Smooth muscle cell (in vitro differentiated cells): ENCODE measurements around the gene GOLM1. TPM values are rescaled to one million over a fixed set of nuclear protein-coding genes. Genes with fewer than 3 reads are reported as not detected.

ENCODE experiments used
- DNase-seq: peaks from one replicate; lab custom pipeline; 2025; ENCODE audit not compliant: unreplicated experiment; lab: John Stamatoyannopoulos, UW
- H2AFZ ChIP-seq: fragments of 200-600 bp; sonication (generic); 2 replicates; pipeline ENCODE4 v1.6.0; 2016; ENCODE audit warnings: antibody characterized with exemption, low read depth, mild to moderate bottlenecking
- H3F3A ChIP-seq: fragments of 200-600 bp; sonication (generic); 2 replicates; pipeline ENCODE4 v1.6.0; 2017; ENCODE audit warnings: antibody characterized with exemption, low read depth
- H3K27ac ChIP-seq: fragments of 200-600 bp; sonication (generic); 2 replicates; pipeline ENCODE4 v1.5.1; 2016; ENCODE audit warnings: low read depth, mild to moderate bottlenecking
- H3K27me3 ChIP-seq: fragments of 200-600 bp; sonication (generic); 2 replicates; pipeline ENCODE4 v1.6.1; 2016; ENCODE audit warnings: low read depth, mild to moderate bottlenecking
- H3K36me3 ChIP-seq: fragments of 200-600 bp; sonication (generic); 2 replicates; pipeline ENCODE4 v1.5.1; 2016; ENCODE audit warnings: low read depth
- H3K4me1 ChIP-seq: fragments of 200-600 bp; sonication (generic); 2 replicates; pipeline ENCODE4 v1.5.1; 2016; ENCODE audit warnings: low read depth
- H3K4me2 ChIP-seq: fragments of 200-600 bp; sonication (generic); 2 replicates; pipeline ENCODE4 v1.6.0; 2016; ENCODE audit warnings: mild to moderate bottlenecking
- H3K4me3 ChIP-seq: fragments of 200-600 bp; sonication (generic); 2 replicates; pipeline ENCODE4 v1.5.1; 2016; ENCODE audit warnings: mild to moderate bottlenecking
- H3K79me2 ChIP-seq: fragments of 200-600 bp; sonication (generic); 2 replicates; pipeline ENCODE4 v1.6.0; 2016; ENCODE audit warnings: low read depth, mild to moderate bottlenecking
- H3K9ac ChIP-seq: fragments of 200-600 bp; sonication (generic); 2 replicates; pipeline ENCODE4 v1.6.0; 2016; ENCODE audit warnings: low read depth
- H3K9me3 ChIP-seq: fragments of 200-600 bp; sonication (generic); replicated peaks from 2 replicates; pipeline ENCODE4 v1.5.1; 2016; ENCODE audit warnings: low read depth
- H4K20me1 ChIP-seq: fragments of 200-600 bp; sonication (generic); 2 replicates; pipeline ENCODE4 v1.6.0; 2016; ENCODE audit warnings: low read depth
- WGBS: methylation state at CpG from one replicate; pipeline ENCODE4 v1.1.7; 2016; ENCODE audit warnings: low lambda C conversion rate; 5-methylcytosine and 5-hydroxymethylcytosine counted together
- polyA plus RNA-seq: library from polyadenylated mRNA; unstranded; fragments of >200 nt; fragmentation: Nextera tagmentation; extraction: Ambion mirVana; gene quantifications from 2 replicates; pipeline ENCODE4 v1.2.1, GENCODE V29; 2016
- total RNA-seq: library from RNA; depleted of rRNA; stranded (reverse); fragments of >200 nt; gene quantifications from 2 replicates; pipeline ENCODE4 v1.2.3, GENCODE V29; 2014
- TF ChIP-seq, protein P1 (sequence below): fragments of 200-600 bp; sonication (generic); IDR thresholded peaks from 2 replicates; pipeline ENCODE4 v1.5.1; 2017; ENCODE audit warnings: borderline replicate concordance, mild to moderate bottlenecking, antibody characterized with exemption; ENCODE audit not compliant: insufficient read depth, poor library complexity, severe bottlenecking

The GOLM1 gene
- total and polyA plus RNA-seq, 2 experiments from 2014 or later: 36.2 to 69.2 TPM

DNA sequence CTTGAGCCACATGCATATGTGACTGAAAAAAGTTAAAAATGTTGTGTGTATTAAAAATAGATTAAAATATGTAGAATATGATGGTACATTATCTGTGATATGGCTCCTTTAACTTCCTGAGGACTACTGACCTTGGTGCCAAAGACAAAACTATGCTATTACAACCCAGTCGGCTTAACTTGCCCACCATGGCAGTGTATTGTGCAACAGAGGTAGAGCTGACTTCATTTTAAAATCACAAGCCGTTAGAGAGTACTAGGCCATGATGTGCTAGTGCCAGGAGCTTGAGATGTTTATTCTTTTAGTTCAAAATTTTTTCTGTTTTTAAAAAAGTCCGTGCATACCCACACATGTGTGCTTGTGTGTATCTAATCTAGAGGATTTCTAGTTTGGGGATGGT lies 112.1 kb downstream of the GOLM1 start:
- no peak for DNase-seq
- H3K9ac ChIP-seq: no peak overlapping the region
- H3K4me2 ChIP-seq: no peak overlapping the region
- H3K27me3 ChIP-seq: no peaks in the 10 kb centered on the region
- no peaks in the 10 kb centered on the region for H3K9me3 ChIP-seq
- H3K4me1 ChIP-seq: no peaks in the 10 kb centered on the region
- no peaks in the 10 kb centered on the region for H3K79me2 ChIP-seq
- H3K36me3 ChIP-seq: no peaks in the 10 kb centered on the region
- TF ChIP-seq, protein P1, sequence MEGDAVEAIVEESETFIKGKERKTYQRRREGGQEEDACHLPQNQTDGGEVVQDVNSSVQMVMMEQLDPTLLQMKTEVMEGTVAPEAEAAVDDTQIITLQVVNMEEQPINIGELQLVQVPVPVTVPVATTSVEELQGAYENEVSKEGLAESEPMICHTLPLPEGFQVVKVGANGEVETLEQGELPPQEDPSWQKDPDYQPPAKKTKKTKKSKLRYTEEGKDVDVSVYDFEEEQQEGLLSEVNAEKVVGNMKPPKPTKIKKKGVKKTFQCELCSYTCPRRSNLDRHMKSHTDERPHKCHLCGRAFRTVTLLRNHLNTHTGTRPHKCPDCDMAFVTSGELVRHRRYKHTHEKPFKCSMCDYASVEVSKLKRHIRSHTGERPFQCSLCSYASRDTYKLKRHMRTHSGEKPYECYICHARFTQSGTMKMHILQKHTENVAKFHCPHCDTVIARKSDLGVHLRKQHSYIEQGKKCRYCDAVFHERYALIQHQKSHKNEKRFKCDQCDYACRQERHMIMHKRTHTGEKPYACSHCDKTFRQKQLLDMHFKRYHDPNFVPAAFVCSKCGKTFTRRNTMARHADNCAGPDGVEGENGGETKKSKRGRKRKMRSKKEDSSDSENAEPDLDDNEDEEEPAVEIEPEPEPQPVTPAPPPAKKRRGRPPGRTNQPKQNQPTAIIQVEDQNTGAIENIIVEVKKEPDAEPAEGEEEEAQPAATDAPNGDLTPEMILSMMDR: no peak
- no peak overlapping the region for H3K27ac ChIP-seq
- 96% methylated on average over 3 of the region's 3 CpGs for WGBS
- no peak overlapping the region for H2AFZ ChIP-seq
- H4K20me1 ChIP-seq: no peaks in the 10 kb centered on the region
- H3F3A ChIP-seq: no peaks in the 10 kb centered on the region
- H3K4me3 ChIP-seq: no peak overlapping the region

DNA sequence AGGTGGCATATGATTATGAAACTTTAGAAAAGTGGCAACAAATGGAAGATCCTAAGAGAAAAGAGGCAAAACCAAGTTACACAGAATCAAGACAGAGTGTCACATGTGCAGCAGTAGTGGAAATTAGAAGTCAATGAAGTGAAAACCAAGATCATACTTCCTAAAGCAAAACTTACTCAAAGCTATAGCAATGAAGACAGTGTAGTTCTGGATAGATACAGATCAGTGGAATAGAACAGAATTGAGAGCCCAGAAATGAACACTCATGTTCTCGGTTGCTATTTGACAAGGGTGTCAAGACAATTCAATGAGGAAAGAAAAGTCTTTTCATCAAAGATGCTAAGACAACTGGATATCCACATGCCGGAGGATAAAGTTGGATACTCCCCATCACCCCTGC lies 114.9 kb downstream of the GOLM1 start:
- H4K20me1 ChIP-seq: no peaks in the 10 kb centered on the region

DNA sequence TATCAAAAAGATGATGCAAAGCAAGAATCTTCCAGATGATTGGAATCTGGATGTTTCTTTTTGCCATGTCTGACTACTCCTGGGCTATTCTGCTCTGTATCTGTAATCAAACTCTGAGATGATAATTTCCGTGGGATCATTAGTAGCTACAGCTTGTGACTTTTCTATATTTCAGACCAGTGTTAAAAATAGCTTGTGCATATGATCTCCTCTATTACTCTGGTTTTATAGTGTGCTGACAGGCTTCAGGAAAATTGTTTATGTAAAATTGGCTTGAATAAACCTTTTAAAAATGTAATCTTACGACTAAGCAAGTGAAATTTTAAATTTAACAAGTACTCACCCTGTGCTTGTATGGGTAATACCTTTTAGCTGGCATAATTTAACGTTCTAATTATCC lies 118.0 kb downstream of the GOLM1 start:
- Histone ChIP-seq H3K27me3 (no peaks in the 10 kb centered on the region), H3K27ac (no peak overlapping the region), H3K9me3 (no peaks in the 10 kb centered on the region), H4K20me1 (no peaks in the 10 kb centered on the region), H3K9ac (no peak overlapping the region), H3K4me2 (no peak overlapping the region), H3K4me1 (peaks cover 4% of the 10 kb centered on the region), H3K36me3 (peaks cover 26% of the 10 kb centered on the region), H2AFZ (no peak overlapping the region), H3F3A (no peaks in the 10 kb centered on the region), H3K79me2 (peaks cover 3% of the 10 kb centered on the region), H3K4me3 (no peak overlapping the region)
- 89% methylated on average over 3 of the region's 3 CpGs for WGBS
- no peak for DNase-seq
- TF ChIP-seq, protein P1: no peak

More for the DNA sequence above, 114.9 kb downstream of the GOLM1 start:
- no peak overlapping the region for H3K27ac ChIP-seq
- H3K4me2 ChIP-seq: no peak overlapping the region
- no peaks in the 10 kb centered on the region for H3K4me1 ChIP-seq
- TF ChIP-seq, protein P1: no peak
- H3K79me2 ChIP-seq: peaks cover 3% of the 10 kb centered on the region
- peaks cover 4% of the 10 kb centered on the region for H3K36me3 ChIP-seq
- H3F3A ChIP-seq: no peaks in the 10 kb centered on the region
- 95% methylated on average over 2 of the region's 2 CpGs for WGBS
- no peaks in the 10 kb centered on the region for H3K9me3 ChIP-seq
- H2AFZ ChIP-seq: no peak overlapping the region
- no peak overlapping the region for H3K4me3 ChIP-seq
- no peak for DNase-seq
- H3K27me3 ChIP-seq: no peaks in the 10 kb centered on the region
- H3K9ac ChIP-seq: no peak overlapping the region

DNA sequence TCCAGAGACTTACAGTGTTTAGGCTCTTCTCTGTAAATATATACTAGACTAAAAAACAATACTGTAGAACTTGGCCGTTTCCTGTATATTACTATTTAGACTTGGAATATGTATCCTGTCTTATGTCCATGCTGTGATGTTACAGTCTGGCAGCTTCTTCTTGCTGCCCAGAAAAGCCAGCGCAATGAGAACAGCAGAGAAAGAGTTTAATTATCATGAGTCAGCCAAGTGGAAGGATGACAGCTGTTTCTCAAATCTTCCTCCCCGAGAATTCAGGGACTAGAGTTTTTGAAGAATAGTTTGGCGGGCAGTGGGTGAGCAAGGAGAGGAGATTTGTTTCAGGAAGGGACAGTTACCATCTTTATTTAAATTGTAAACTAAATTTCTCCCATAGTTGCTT lies 120.9 kb downstream of the GOLM1 start:
- H3F3A ChIP-seq: no peaks in the 10 kb centered on the region
- no peak for DNase-seq
- TF ChIP-seq, protein P1: no peak
- no peak overlapping the region for H3K4me2 ChIP-seq
- no peaks in the 10 kb centered on the region for H4K20me1 ChIP-seq
- no peak overlapping the region for H3K4me3 ChIP-seq
- peaks cover 4% of the 10 kb centered on the region for H3K4me1 ChIP-seq
- H2AFZ ChIP-seq: no peak overlapping the region
- peaks cover 3% of the 10 kb centered on the region for H3K79me2 ChIP-seq
- H3K27ac ChIP-seq: no peak overlapping the region
- no peaks in the 10 kb centered on the region for H3K9me3 ChIP-seq
- WGBS: 81% methylated on average over 4 of the region's 4 CpGs
- H3K36me3 ChIP-seq: peaks cover 34% of the 10 kb centered on the region
- H3K27me3 ChIP-seq: no peaks in the 10 kb centered on the region
- H3K9ac ChIP-seq: no peak overlapping the region
